Measurements from ENCODE around the gene CCDC33.

CCDC33 gene

GRCh38 chr15:74270854-74271520 is 34.9 kb downstream of the CCDC33 start:
- Histone ChIP-seq H3K4me3 (ENCODE audit: extremely low read depth, insufficient read depth, low read length, poor library complexity, severe bottlenecking) (no peak overlapping the region), H3K9me3 (ENCODE audit: control insufficient read depth, low read length) (no peaks in the 10 kb centered on the region), H3K27ac (ENCODE audit: low read depth, low read length, severe bottlenecking) (no peak overlapping the region), H3K4me1 (ENCODE audit: control insufficient read depth, insufficient read depth, low read length, poor library complexity, severe bottlenecking) (no peaks in the 10 kb centered on the region), H3K36me3 (ENCODE audit: control insufficient read depth, insufficient read depth, low read length) (no peaks in the 10 kb centered on the region)
- 63 to 65% methylated on average over 11 to 12 of the region's 14 CpGs for WGBS, 2 experiments (ENCODE audit: insufficient coverage in 2 of 2)

GRCh38 chr15:74272812-74273211 is 36.7 kb downstream of the CCDC33 start:
- no peaks in the 10 kb centered on the region for H3K36me3 ChIP-seq (ENCODE audit: control insufficient read depth, insufficient read depth, low read length)
- no peaks in the 10 kb centered on the region for H3K9me3 ChIP-seq (ENCODE audit: control insufficient read depth, low read length)
- H3K4me3 ChIP-seq (ENCODE audit: extremely low read depth, insufficient read depth, low read length, poor library complexity, severe bottlenecking) = no peak overlapping the region
- no peak overlapping the region for H3K27ac ChIP-seq (ENCODE audit: low read depth, low read length, severe bottlenecking)
- 87 to 97% methylated on average over 5 to 7 of the region's 10 CpGs for WGBS, 2 experiments (ENCODE audit: insufficient coverage in 2 of 2)
- no peaks in the 10 kb centered on the region for H3K4me1 ChIP-seq (ENCODE audit: control insufficient read depth, insufficient read depth, low read length, poor library complexity, severe bottlenecking)

GRCh38 chr15:74274470-74275038 is 38.4 kb downstream of the CCDC33 start:
- no peaks in the 10 kb centered on the region for H3K36me3 ChIP-seq (ENCODE audit: control insufficient read depth, insufficient read depth, low read length)
- no peaks in the 10 kb centered on the region for H3K4me1 ChIP-seq (ENCODE audit: control insufficient read depth, insufficient read depth, low read length, poor library complexity, severe bottlenecking)
- no peak overlapping the region for H3K27ac ChIP-seq (ENCODE audit: low read depth, low read length, severe bottlenecking)
- no peak overlapping the region for H3K4me3 ChIP-seq (ENCODE audit: extremely low read depth, insufficient read depth, low read length, poor library complexity, severe bottlenecking)
- H3K9me3 ChIP-seq (ENCODE audit: control insufficient read depth, low read length) = no peaks in the 10 kb centered on the region
- 70 to 80% methylated on average over 1 to 2 of the region's 3 CpGs for WGBS, 2 experiments (ENCODE audit: insufficient coverage in 2 of 2)

GRCh38 chr15:74275957-74276356 is 39.8 kb downstream of the CCDC33 start:
- 97% methylated on average over 5 to 6 of the region's 6 CpGs for WGBS, 2 experiments (ENCODE audit: insufficient coverage in 2 of 2)
- H3K36me3 ChIP-seq (ENCODE audit: control insufficient read depth, insufficient read depth, low read length) = no peaks in the 10 kb centered on the region
- no peak overlapping the region for H3K4me3 ChIP-seq (ENCODE audit: extremely low read depth, insufficient read depth, low read length, poor library complexity, severe bottlenecking)
- no peaks in the 10 kb centered on the region for H3K9me3 ChIP-seq (ENCODE audit: control insufficient read depth, low read length)
- no peak overlapping the region for H3K27ac ChIP-seq (ENCODE audit: low read depth, low read length, severe bottlenecking)
- no peaks in the 10 kb centered on the region for H3K4me1 ChIP-seq (ENCODE audit: control insufficient read depth, insufficient read depth, low read length, poor library complexity, severe bottlenecking)

GRCh38 chr15:74276560-74276959 is 40.4 kb downstream of the CCDC33 start:
- Histone ChIP-seq H3K36me3 (ENCODE audit: control insufficient read depth, insufficient read depth, low read length) (no peaks in the 10 kb centered on the region), H3K27ac (ENCODE audit: low read depth, low read length, severe bottlenecking) (no peak overlapping the region), H3K4me3 (ENCODE audit: extremely low read depth, insufficient read depth, low read length, poor library complexity, severe bottlenecking) (no peak overlapping the region), H3K9me3 (ENCODE audit: control insufficient read depth, low read length) (no peaks in the 10 kb centered on the region), H3K4me1 (ENCODE audit: control insufficient read depth, insufficient read depth, low read length, poor library complexity, severe bottlenecking) (no peaks in the 10 kb centered on the region)
- 90 to 100% methylated on average over 1 to 2 of the region's 3 CpGs for WGBS, 2 experiments (ENCODE audit: insufficient coverage in 2 of 2)

GRCh38 chr15:74277242-74277810 is 41.2 kb downstream of the CCDC33 start:
- Histone ChIP-seq H3K4me1 (ENCODE audit: control insufficient read depth, insufficient read depth, low read length, poor library complexity, severe bottlenecking) (peaks cover 3% of the 10 kb centered on the region), H3K27ac (ENCODE audit: low read depth, low read length, severe bottlenecking) (no peak overlapping the region), H3K36me3 (ENCODE audit: control insufficient read depth, insufficient read depth, low read length) (no peaks in the 10 kb centered on the region), H3K9me3 (ENCODE audit: control insufficient read depth, low read length) (no peaks in the 10 kb centered on the region), H3K4me3 (ENCODE audit: extremely low read depth, insufficient read depth, low read length, poor library complexity, severe bottlenecking) (no peak overlapping the region)
- WGBS, 2 experiments (ENCODE audit: insufficient coverage in 2 of 2) = 90 to 98% methylated on average over 6 to 7 of the region's 8 CpGs

- Histone ChIP-seq H3K9me3 (ENCODE audit: control insufficient read depth, low read length) (no peaks in the 10 kb centered on the region), H3K27ac (ENCODE audit: low read depth, low read length, severe bottlenecking) (no peak overlapping the region)
- WGBS, 2 experiments (ENCODE audit: insufficient coverage in 2 of 2) = 84 to 87% methylated on average over 8 of the region's 8 CpGs
These were observed 42.1 kb downstream of the CCDC33 start for GRCh38 chr15:74278207-74278606.

GRCh38 chr15:74281147-74282133 is 45.3 kb downstream of the CCDC33 start:
- Histone ChIP-seq H3K27ac (ENCODE audit: low read depth, low read length, severe bottlenecking) (no peak overlapping the region), H3K4me1 (ENCODE audit: control insufficient read depth, insufficient read depth, low read length, poor library complexity, severe bottlenecking) (peaks cover 6% of the 10 kb centered on the region), H3K9me3 (ENCODE audit: control insufficient read depth, low read length) (no peaks in the 10 kb centered on the region), H3K36me3 (ENCODE audit: control insufficient read depth, insufficient read depth, low read length) (no peaks in the 10 kb centered on the region), H3K4me3 (ENCODE audit: extremely low read depth, insufficient read depth, low read length, poor library complexity, severe bottlenecking) (no peak overlapping the region)
- WGBS, 2 experiments (ENCODE audit: insufficient coverage in 2 of 2) = 83 to 85% methylated on average over 3 of the region's 8 CpGs

More at GRCh38 chr15:74278207-74278606, 42.1 kb downstream of the CCDC33 start:
- Histone ChIP-seq H3K4me3 (ENCODE audit: extremely low read depth, insufficient read depth, low read length, poor library complexity, severe bottlenecking) (no peak overlapping the region), H3K36me3 (ENCODE audit: control insufficient read depth, insufficient read depth, low read length) (no peaks in the 10 kb centered on the region), H3K4me1 (ENCODE audit: control insufficient read depth, insufficient read depth, low read length, poor library complexity, severe bottlenecking) (peaks cover 6% of the 10 kb centered on the region)

- Histone ChIP-seq H3K9me3 (ENCODE audit: control insufficient read depth, low read length) (no peaks in the 10 kb centered on the region), H3K4me3 (ENCODE audit: extremely low read depth, insufficient read depth, low read length, poor library complexity, severe bottlenecking) (no peak overlapping the region), H3K4me1 (ENCODE audit: control insufficient read depth, insufficient read depth, low read length, poor library complexity, severe bottlenecking) (peaks cover 17% of the 10 kb centered on the region), H3K27ac (ENCODE audit: low read depth, low read length, severe bottlenecking) (no peak overlapping the region), H3K36me3 (ENCODE audit: control insufficient read depth, insufficient read depth, low read length) (no peaks in the 10 kb centered on the region)
- 84 to 88% methylated on average over 3 of the region's 7 CpGs for WGBS, 2 experiments (ENCODE audit: insufficient coverage in 2 of 2)
These were observed 47.2 kb downstream of the CCDC33 start for GRCh38 chr15:74283368-74283767.

- H3K9me3 ChIP-seq (ENCODE audit: control insufficient read depth, low read length) = no peaks in the 10 kb centered on the region
- H3K36me3 ChIP-seq (ENCODE audit: control insufficient read depth, insufficient read depth, low read length) = no peaks in the 10 kb centered on the region
- peaks cover 47% of the 10 kb centered on the region for H3K4me1 ChIP-seq (ENCODE audit: control insufficient read depth, insufficient read depth, low read length, poor library complexity, severe bottlenecking)
- H3K4me3 ChIP-seq (ENCODE audit: extremely low read depth, insufficient read depth, low read length, poor library complexity, severe bottlenecking) = no peak overlapping the region
- no peak overlapping the region for H3K27ac ChIP-seq (ENCODE audit: low read depth, low read length, severe bottlenecking)
These were observed 53.5 kb downstream of the CCDC33 start for GRCh38 chr15:74289671-74290070.

Data from mesodermal cell (in vitro differentiated cells).